IPS DF 6.9 (cell line): ENCODE results near the gene APELA.

Source experiments
- DNase-seq: peaks from one replicate; pipeline ENCODE4 v3.0.0-alpha.2; 2013; ENCODE audit warnings: low read depth, low spot score
- H3K27ac ChIP-seq: one replicate; pipeline ENCODE4 v1.5.1; 2013; ENCODE audit warnings: low read length, control low read depth
- H3K27me3 ChIP-seq: 2 replicates; pipeline ENCODE4 v1.6.1; 2013; ENCODE audit warnings: mild to moderate bottlenecking, low read length; ENCODE audit not compliant: control insufficient read depth, insufficient read depth
- H3K36me3 ChIP-seq: 2 replicates; pipeline ENCODE4 v1.6.1; 2013; ENCODE audit warnings: low read length; ENCODE audit not compliant: control insufficient read depth, insufficient read depth
- H3K4me1 ChIP-seq: 2 replicates; pipeline ENCODE4 v1.6.1; 2013; ENCODE audit warnings: low read length; ENCODE audit not compliant: control insufficient read depth, insufficient read depth
- H3K4me3 ChIP-seq: 2 replicates; pipeline ENCODE4 v1.5.1; 2013; ENCODE audit warnings: mild to moderate bottlenecking, low read length
- H3K9me3 ChIP-seq: 2 replicates; pipeline ENCODE4 v1.6.1; 2013; ENCODE audit warnings: low read length, inconsistent platforms; ENCODE audit not compliant: control insufficient read depth, insufficient read depth
- WGBS: extraction: QIAGEN DNeasy Blood & Tissue Kit; methylation state at CpG from one replicate; pipeline ENCODE4 v1.1.7; 2013; ENCODE audit warnings: mixed read lengths, missing lambda C conversion rate; ENCODE audit not compliant: insufficient read length, insufficient coverage; 5-methylcytosine and 5-hydroxymethylcytosine counted together

The APELA gene

GRCh38 chr4:164943192-164943591, 66.2 kb downstream of the APELA start:
- no CpG with 5 or more reads among the region's 9 CpGs for WGBS

GRCh38 chr4:164945146-164945545, 68.2 kb downstream of the APELA start:
- no peaks in the 10 kb centered on the region for H3K9me3 ChIP-seq
- no peaks in the 10 kb centered on the region for H3K36me3 ChIP-seq
- WGBS: no CpG with 5 or more reads among the region's 5 CpGs
- no peaks in the 10 kb centered on the region for H3K4me1 ChIP-seq
- no peak overlapping the region for H3K4me3 ChIP-seq
- DNase-seq: no peak
- no peaks in the 10 kb centered on the region for H3K27me3 ChIP-seq
- no peak overlapping the region for H3K27ac ChIP-seq

More at GRCh38 chr4:164943192-164943591, 66.2 kb downstream of the APELA start:
- no peak overlapping the region for H3K27ac ChIP-seq
- no peak overlapping the region for H3K4me3 ChIP-seq
- H3K4me1 ChIP-seq: no peaks in the 10 kb centered on the region
- no peak for DNase-seq
- H3K27me3 ChIP-seq: no peaks in the 10 kb centered on the region
- H3K36me3 ChIP-seq: no peaks in the 10 kb centered on the region
- no peaks in the 10 kb centered on the region for H3K9me3 ChIP-seq

GRCh38 chr4:164946810-164947209, 69.8 kb downstream of the APELA start:
- H3K4me3 ChIP-seq: no peak overlapping the region
- no CpG with 5 or more reads among the region's 5 CpGs for WGBS

More at GRCh38 chr4:164946810-164947209, 69.8 kb downstream of the APELA start:
- no peak for DNase-seq
- Histone ChIP-seq H3K4me1 (no peaks in the 10 kb centered on the region), H3K9me3 (no peaks in the 10 kb centered on the region), H3K36me3 (no peaks in the 10 kb centered on the region), H3K27me3 (no peaks in the 10 kb centered on the region), H3K27ac (no peak overlapping the region)
